Omental fat pad (tissue), 4 donors: ENCODE measurements around the gene WDR5. TPM values are rescaled to one million over a fixed set of nuclear protein-coding genes. Genes with fewer than 3 reads are reported as not detected.

Source experiments
- ATAC-seq: fragments of 150-250 bp; one replicate; pipeline ENCODE4 v1.9.1; 2016; ENCODE audit warnings: mild to moderate bottlenecking, moderate library complexity; ENCODE audit not compliant: low FRiP score
- DNase-seq: peaks from one replicate; pipeline ENCODE4 v3.0.0-alpha.2; 2019; ENCODE audit warnings: low spot score
- total RNA-seq, 4 donors: library from RNA; depleted of rRNA; stranded (reverse); fragments of >200 nt; gene quantifications; one replicate each; pipeline ENCODE4 v1.1.0, GENCODE V29; 2016
- TF ChIP-seq, protein P1 (sequence below), 3 donors: fragments of 450-650 bp; IDR thresholded peaks; one replicate each; pipeline ENCODE4 v1.5.1; 2016 to 2017; ENCODE audit warnings: antibody characterized with exemption in 3 of 3, mild to moderate bottlenecking in 3 of 3, moderate library complexity in 2 of 3

The WDR5 gene
- total RNA-seq, 4 donors from 2014 or later, result 16.1 to 28.2 (median 19.7) TPM

- ATAC-seq (peak; percentile 16), DNase-seq (no peak)
- TF ChIP-seq, protein P1, sequence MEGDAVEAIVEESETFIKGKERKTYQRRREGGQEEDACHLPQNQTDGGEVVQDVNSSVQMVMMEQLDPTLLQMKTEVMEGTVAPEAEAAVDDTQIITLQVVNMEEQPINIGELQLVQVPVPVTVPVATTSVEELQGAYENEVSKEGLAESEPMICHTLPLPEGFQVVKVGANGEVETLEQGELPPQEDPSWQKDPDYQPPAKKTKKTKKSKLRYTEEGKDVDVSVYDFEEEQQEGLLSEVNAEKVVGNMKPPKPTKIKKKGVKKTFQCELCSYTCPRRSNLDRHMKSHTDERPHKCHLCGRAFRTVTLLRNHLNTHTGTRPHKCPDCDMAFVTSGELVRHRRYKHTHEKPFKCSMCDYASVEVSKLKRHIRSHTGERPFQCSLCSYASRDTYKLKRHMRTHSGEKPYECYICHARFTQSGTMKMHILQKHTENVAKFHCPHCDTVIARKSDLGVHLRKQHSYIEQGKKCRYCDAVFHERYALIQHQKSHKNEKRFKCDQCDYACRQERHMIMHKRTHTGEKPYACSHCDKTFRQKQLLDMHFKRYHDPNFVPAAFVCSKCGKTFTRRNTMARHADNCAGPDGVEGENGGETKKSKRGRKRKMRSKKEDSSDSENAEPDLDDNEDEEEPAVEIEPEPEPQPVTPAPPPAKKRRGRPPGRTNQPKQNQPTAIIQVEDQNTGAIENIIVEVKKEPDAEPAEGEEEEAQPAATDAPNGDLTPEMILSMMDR (IDR thresholded peaks at IDR 0.05), result no peak
Observed at GRCh38 chr9:134178768-134179551, 43.1 kb downstream of the WDR5 start.

- ATAC-seq, result no peak
- DNase-seq, result no peak
- TF ChIP-seq, protein P1 (IDR thresholded peaks at IDR 0.05), result no peak
Observed at GRCh38 chr9:134179595-134179917, 43.7 kb downstream of the WDR5 start.

DNA sequence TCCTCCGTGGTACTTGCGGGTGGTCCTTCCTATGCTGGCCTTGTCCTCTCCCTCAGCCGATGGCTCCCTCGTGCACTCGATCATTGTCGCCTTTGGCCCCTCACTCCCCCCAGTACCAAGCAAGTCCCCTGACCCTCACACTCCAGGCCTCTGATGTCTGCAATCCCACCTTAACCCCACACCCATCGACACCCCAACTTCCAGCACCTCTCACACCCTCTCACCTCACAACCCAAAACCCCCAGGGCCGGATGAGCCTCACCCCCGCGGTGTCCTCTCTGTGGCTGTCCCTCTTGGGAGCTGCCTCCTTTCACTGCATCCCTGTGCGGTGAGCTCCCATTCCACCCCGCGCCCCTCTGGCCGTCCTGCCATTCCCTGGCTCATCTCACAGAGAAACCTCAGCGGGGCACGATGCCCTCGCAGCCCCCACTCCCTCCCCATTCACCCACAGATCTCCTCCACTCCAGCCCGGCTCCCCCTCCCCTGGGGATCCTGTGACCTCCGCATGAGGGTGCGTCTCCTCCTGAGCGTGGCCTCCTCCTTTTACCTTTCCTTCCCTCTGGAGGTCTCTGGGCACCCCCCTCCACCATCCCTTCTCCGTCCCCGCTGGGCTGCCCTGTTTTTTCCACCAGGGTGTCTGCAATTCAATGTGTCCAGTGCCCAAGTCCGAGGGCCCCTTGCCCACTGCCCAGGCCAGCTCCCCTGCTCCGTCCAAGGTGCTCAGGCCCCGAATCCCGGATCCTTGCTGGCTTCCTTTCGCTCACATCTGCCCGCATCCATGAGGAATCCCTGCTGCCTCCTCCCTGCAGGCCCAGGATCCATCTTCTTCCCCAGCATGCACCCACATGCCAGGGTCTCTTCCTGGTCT, 44.3 kb downstream of the WDR5 start:
- no peak for DNase-seq

DNA sequence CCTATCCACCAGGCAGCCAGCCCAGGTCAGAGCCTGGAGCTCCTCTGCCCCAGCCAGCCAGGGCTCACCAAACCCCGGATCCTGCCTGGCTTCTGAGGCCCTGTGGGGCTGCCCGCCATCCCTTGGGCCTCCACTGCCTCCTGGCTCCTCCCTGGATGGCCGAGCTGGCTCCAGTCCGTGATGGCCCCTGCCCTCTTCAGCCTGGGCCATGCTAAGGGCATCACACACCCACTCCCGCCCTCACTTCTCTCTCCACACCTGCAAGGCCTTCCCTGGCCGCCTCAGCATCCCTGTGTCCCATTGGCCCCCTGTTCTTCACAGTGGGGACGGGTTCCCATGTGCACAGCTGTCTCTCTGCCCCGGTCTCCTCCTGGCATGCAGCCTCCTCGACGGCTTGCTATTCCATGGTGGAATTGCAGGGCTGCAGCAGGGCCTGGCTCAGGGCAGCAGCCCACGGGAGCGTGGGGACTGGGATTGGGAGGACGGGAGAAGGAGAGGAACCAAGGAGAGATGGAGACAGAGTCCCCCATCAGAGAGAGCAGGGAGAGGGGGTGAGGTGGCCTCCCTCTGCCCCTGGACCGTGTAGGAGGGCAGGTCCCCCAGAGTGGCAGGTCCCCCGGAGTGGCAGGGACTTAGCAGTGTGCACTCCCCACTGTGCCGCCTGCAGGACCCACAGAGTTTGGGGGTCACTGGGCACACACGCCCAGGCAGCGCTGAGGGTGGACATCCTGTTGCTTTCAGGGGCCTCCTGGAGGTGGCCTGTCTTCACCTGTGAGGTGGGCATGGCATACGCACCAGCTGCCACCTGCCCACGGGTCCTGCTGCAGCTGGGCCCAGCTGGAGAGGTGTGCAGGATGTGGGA, 45.1 kb downstream of the WDR5 start:
- ATAC-seq, result no peak
- no peak for DNase-seq
- TF ChIP-seq, protein P1 (IDR thresholded peaks at IDR 0.05), result no peak

More for the DNA sequence above, 44.3 kb downstream of the WDR5 start:
- TF ChIP-seq, protein P1 (IDR thresholded peaks at IDR 0.05), result no peak
- ATAC-seq, result no peak

DNA sequence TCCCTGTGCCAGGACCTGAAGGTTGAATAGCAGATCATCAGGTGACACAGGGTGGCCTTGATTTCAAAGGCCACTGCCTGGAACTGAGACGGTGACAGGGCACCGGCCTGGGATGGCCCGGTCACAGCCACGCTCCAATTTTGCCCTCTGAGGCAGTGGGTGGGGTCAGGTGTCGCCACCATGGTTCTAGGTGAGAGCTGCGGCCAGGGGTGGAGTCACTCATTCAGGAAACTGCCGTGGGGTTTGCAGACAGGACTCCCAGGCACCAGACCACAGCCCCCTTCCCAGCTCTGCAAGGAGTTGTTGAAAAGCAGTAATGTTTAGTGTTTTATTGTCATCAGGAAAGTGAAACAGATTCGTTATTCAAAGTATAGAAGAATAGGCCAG, 45.8 kb downstream of the WDR5 start:
- ATAC-seq (no peak), DNase-seq (no peak)
- TF ChIP-seq, protein P1 (IDR thresholded peaks at IDR 0.05), result no peak

- TF ChIP-seq, protein P1 (IDR thresholded peaks at IDR 0.05), result no peak
- no peak for ATAC-seq
- DNase-seq, result no peak
Observed at GRCh38 chr9:134182554-134183085, 46.7 kb downstream of the WDR5 start.
